CD4-positive, CD25-positive, alpha-beta regulatory T cell (primary cell): ENCODE results near the gene CDK8. TPM values are rescaled to one million over a fixed set of nuclear protein-coding genes. Genes with fewer than 3 reads are reported as not detected.
"Not testable (repeated sequence)": the region's sequence is repeated elsewhere in the genome, so short reads cannot be mapped to it uniquely, and the experiment has no call there.

Source experiments
- ATAC-seq, 2 donors: fragments of 150-1000 bp; cut with Tn5 transposase; one replicate each; pipeline ENCODE4 v1.10.0; 2021; ENCODE audit warnings: low read depth in 2 of 2, moderate number of reproducible peaks in 2 of 2, moderate library complexity in 1 of 2
- DNase-seq, 3 donors: peaks; one replicate each; pipeline versions ENCODE4 v3.0.0 to v3.0.0-alpha.2; 2012 to 2022; ENCODE audit warnings: mixed read lengths in 1 of 3
- H3K27ac ChIP-seq: one replicate; pipeline ENCODE4 v1.7.0; 2013; ENCODE audit warnings: mild to moderate bottlenecking, low read length; ENCODE audit not compliant: insufficient read depth, poor library complexity, severe bottlenecking
- H3K27me3 ChIP-seq: one replicate; pipeline ENCODE4 v1.7.0; 2013; ENCODE audit warnings: low read length; ENCODE audit not compliant: control insufficient read depth, insufficient read depth
- H3K36me3 ChIP-seq: one replicate; pipeline ENCODE4 v1.7.0; 2013; ENCODE audit warnings: mild to moderate bottlenecking, low read length, moderate library complexity; ENCODE audit not compliant: control insufficient read depth, insufficient read depth
- H3K4me1 ChIP-seq: 2 replicates; pipeline ENCODE4 v1.7.0; 2013; ENCODE audit warnings: mild to moderate bottlenecking, low read length; ENCODE audit not compliant: insufficient read depth, control insufficient read depth, poor library complexity, severe bottlenecking
- H3K4me3 ChIP-seq: one replicate; pipeline ENCODE4 v1.7.0; 2013; ENCODE audit warnings: low read depth, mild to moderate bottlenecking, low read length, moderate library complexity
- H3K9me3 ChIP-seq, 2 experiments: 1 replicate in 1 of 2; 2 replicates in 1 of 2; pipeline ENCODE4 v1.7.0; 2013; ENCODE audit warnings: low read length in 2 of 2, mild to moderate bottlenecking in 1 of 2, moderate library complexity in 1 of 2; ENCODE audit not compliant: control insufficient read depth in 2 of 2
- H3K27ac Mint-ChIP-seq, 3 donors: one replicate each; pipeline ENCODE4 v1.8.0; 2020 to 2022; ENCODE audit warnings: mild to moderate bottlenecking in 3 of 3, mixed read lengths in 3 of 3, moderate library complexity in 2 of 3
- H3K27me3 Mint-ChIP-seq: one replicate; pipeline ENCODE4 v1.8.0; 2022; ENCODE audit warnings: mild to moderate bottlenecking, mixed read lengths
- H3K36me3 Mint-ChIP-seq: one replicate; pipeline ENCODE4 v1.8.0; 2020; ENCODE audit warnings: mixed read lengths
- H3K4me1 Mint-ChIP-seq, 4 donors: one replicate each; pipeline ENCODE4 v1.8.0; 2020 to 2022; ENCODE audit warnings: mixed read lengths in 4 of 4, mild to moderate bottlenecking in 1 of 4
- H3K4me3 Mint-ChIP-seq, 4 donors: one replicate each; pipeline ENCODE4 v1.8.0; 2020 to 2022; ENCODE audit warnings: mild to moderate bottlenecking in 4 of 4, mixed read lengths in 4 of 4, moderate library complexity in 3 of 4
- H3K9me3 Mint-ChIP-seq, 7 donors: one replicate each; pipeline ENCODE4 v1.8.0; 2020 to 2022; ENCODE audit warnings: mixed read lengths in 7 of 7, mild to moderate bottlenecking in 3 of 7, moderate library complexity in 2 of 7
- polyA plus RNA-seq, 4 donors: library from polyadenylated mRNA; unstranded; fragments of 300-500 nt; fragmentation: Illumina TruSeq; gene quantifications; one replicate each; pipeline ENCODE4 v1.2.3, GENCODE V29; 2021
- total RNA-seq: library from RNA; stranded (reverse); gene quantifications from one replicate; pipeline ENCODE4 v1.2.3, GENCODE V29; 2022

Gene CDK8
- total and polyA plus RNA-seq, 5 donors from 2014 or later = 4.0 to 10.1 (median 4.7) TPM

GRCh38 chr13:26272621-26273020 lies 18.7 kb downstream of the CDK8 start:
- no peak overlapping the region for H3K4me3 Mint-ChIP-seq
- H3K4me1 Mint-ChIP-seq = peaks cover 6 to 48% (median 30%) of the 10 kb centered on the region in 4 donors
- H3K27ac Mint-ChIP-seq = no peak overlapping the region
- peaks cover 3% of the 10 kb centered on the region for H3K36me3 Mint-ChIP-seq
- Histone ChIP-seq H3K27ac (no peak overlapping the region), H3K36me3 (no peaks in the 10 kb centered on the region), H3K4me1 (no peaks in the 10 kb centered on the region), H3K4me3 (no peak overlapping the region), H3K9me3 (no peaks in the 10 kb centered on the region), H3K27me3 (no peaks in the 10 kb centered on the region)
- no peak for DNase-seq
- H3K27me3 Mint-ChIP-seq = no peaks in the 10 kb centered on the region
- H3K9me3 Mint-ChIP-seq = no peaks in the 10 kb centered on the region
- ATAC-seq = no peak

- H3K36me3 Mint-ChIP-seq = peaks cover 17% of the 10 kb centered on the region
- no peak for DNase-seq
- Histone ChIP-seq H3K27me3 (no peaks in the 10 kb centered on the region), H3K36me3 (peaks cover 7% of the 10 kb centered on the region), H3K9me3 (no peaks in the 10 kb centered on the region), H3K27ac (no peak overlapping the region), H3K4me3 (no peak overlapping the region), H3K4me1 (no peaks in the 10 kb centered on the region)
- no peak for ATAC-seq
- H3K4me3 Mint-ChIP-seq = no peak overlapping the region
- no peaks in the 10 kb centered on the region for H3K27me3 Mint-ChIP-seq
- H3K4me1 Mint-ChIP-seq = peaks cover 6 to 18% (median 13%) of the 10 kb centered on the region in 4 donors
- H3K27ac Mint-ChIP-seq = no peak overlapping the region
- H3K9me3 Mint-ChIP-seq = peaks cover 0 to 5% (median 0%) of the 10 kb centered on the region in 7 donors
These were observed 26.4 kb downstream of the CDK8 start for GRCh38 chr13:26280295-26280694.

- Histone ChIP-seq H3K9me3 (no peaks in the 10 kb centered on the region), H3K4me1 (no peaks in the 10 kb centered on the region), H3K27me3 (no peaks in the 10 kb centered on the region), H3K27ac (no peak overlapping the region), H3K4me3 (no peak overlapping the region), H3K36me3 (peaks cover 7% of the 10 kb centered on the region)
- DNase-seq (peak in 1 of 3 donors; percentile 2), ATAC-seq (no peak)
- Mint-ChIP-seq H3K36me3 (peaks cover 17% of the 10 kb centered on the region), H3K9me3 (peaks cover 0 to 5% (median 0%) of the 10 kb centered on the region in 7 donors), H3K27me3 (no peaks in the 10 kb centered on the region), H3K4me3 (no peak overlapping the region), H3K27ac (no peak overlapping the region), H3K4me1 (peaks cover 6 to 18% (median 14%) of the 10 kb centered on the region in 4 donors)
These were observed 26.9 kb downstream of the CDK8 start for GRCh38 chr13:26280822-26281221.

- H3K36me3 ChIP-seq, H3K27me3 Mint-ChIP-seq, H3K9me3 ChIP-seq, H3K27ac ChIP-seq, H3K27me3 ChIP-seq, H3K4me1 ChIP-seq, H3K4me3 ChIP-seq, H3K4me3 Mint-ChIP-seq, H3K36me3 Mint-ChIP-seq, H3K27ac Mint-ChIP-seq, H3K9me3 Mint-ChIP-seq, ATAC-seq, DNase-seq: not testable (repeated sequence)
- peaks cover 0 to 10% (median 7%) of the 10 kb centered on the region in 4 donors for H3K4me1 Mint-ChIP-seq
These were observed 32.0 kb downstream of the CDK8 start for GRCh38 chr13:26285911-26286310.

- H3K4me3 ChIP-seq, H3K9me3 ChIP-seq, H3K27me3 Mint-ChIP-seq, H3K9me3 Mint-ChIP-seq, H3K4me3 Mint-ChIP-seq, ATAC-seq, H3K27ac Mint-ChIP-seq, H3K27me3 ChIP-seq, H3K4me1 ChIP-seq, DNase-seq, H3K27ac ChIP-seq, H3K36me3 ChIP-seq, H3K36me3 Mint-ChIP-seq: not testable (repeated sequence)
- H3K4me1 Mint-ChIP-seq = peaks cover 0 to 17% (median 16%) of the 10 kb centered on the region in 4 donors
These were observed 34.9 kb downstream of the CDK8 start for GRCh38 chr13:26288838-26289237.

- no peaks in the 10 kb centered on the region for H3K27me3 ChIP-seq
- no peak overlapping the region for H3K27ac ChIP-seq
- H3K36me3 ChIP-seq = no peaks in the 10 kb centered on the region
- no peak overlapping the region for H3K4me3 Mint-ChIP-seq
- H3K4me1 Mint-ChIP-seq = peaks cover 7 to 49% (median 40%) of the 10 kb centered on the region in 4 donors
- no peak for DNase-seq
- no peaks in the 10 kb centered on the region for H3K27me3 Mint-ChIP-seq
- no peak overlapping the region for H3K27ac Mint-ChIP-seq
- H3K9me3 ChIP-seq = no peaks in the 10 kb centered on the region
- no peaks in the 10 kb centered on the region for H3K4me1 ChIP-seq
- H3K36me3 Mint-ChIP-seq = peaks cover 14% of the 10 kb centered on the region
- no peaks in the 10 kb centered on the region for H3K9me3 Mint-ChIP-seq
- no peak for ATAC-seq
- H3K4me3 ChIP-seq = no peak overlapping the region
These were observed 41.9 kb downstream of the CDK8 start for GRCh38 chr13:26295812-26296211.

- peaks cover 0 to under 1% (median 0%) of the 10 kb centered on the region in 7 donors for H3K9me3 Mint-ChIP-seq
- Histone ChIP-seq H3K36me3 (no peaks in the 10 kb centered on the region), H3K27me3 (no peaks in the 10 kb centered on the region), H3K27ac (no peak overlapping the region), H3K4me1 (no peaks in the 10 kb centered on the region), H3K4me3 (no peak overlapping the region), H3K9me3 (no peaks in the 10 kb centered on the region)
- DNase-seq = no peak
- no peak overlapping the region for H3K4me3 Mint-ChIP-seq
- no peak for ATAC-seq
- peaks cover 14% of the 10 kb centered on the region for H3K36me3 Mint-ChIP-seq
- H3K27me3 Mint-ChIP-seq = no peaks in the 10 kb centered on the region
- no peak overlapping the region for H3K27ac Mint-ChIP-seq
- peaks cover 15 to 60% (median 43%) of the 10 kb centered on the region in 4 donors for H3K4me1 Mint-ChIP-seq
These were observed 45.3 kb downstream of the CDK8 start for GRCh38 chr13:26299168-26299750.

GRCh38 chr13:26300140-26300539 lies 46.2 kb downstream of the CDK8 start:
- no peak for DNase-seq
- H3K4me1 Mint-ChIP-seq = peaks cover 14 to 58% (median 42%) of the 10 kb centered on the region in 4 donors
- Histone ChIP-seq H3K4me3 (no peak overlapping the region), H3K4me1 (no peaks in the 10 kb centered on the region), H3K9me3 (no peaks in the 10 kb centered on the region), H3K27ac (no peak overlapping the region), H3K27me3 (no peaks in the 10 kb centered on the region), H3K36me3 (no peaks in the 10 kb centered on the region)
- peaks cover 0 to 1% (median 0%) of the 10 kb centered on the region in 7 donors for H3K9me3 Mint-ChIP-seq
- no peaks in the 10 kb centered on the region for H3K27me3 Mint-ChIP-seq
- H3K4me3 Mint-ChIP-seq = no peak overlapping the region
- ATAC-seq = no peak
- H3K36me3 Mint-ChIP-seq = peaks cover 9% of the 10 kb centered on the region
- no peak overlapping the region for H3K27ac Mint-ChIP-seq
